ENCODE results near the gene PIEZO2. TPM values are rescaled to one million over a fixed set of nuclear protein-coding genes. Genes with fewer than 3 reads are reported as not detected.
A peak's percentile ranks its signal among the peaks of the same experiment; 100 is the strongest.

The PIEZO2 gene
- total RNA-seq, 1 experiment from 2014 or later = 5.5 TPM

- Histone ChIP-seq H3K36me3 (ENCODE audit: insufficient read depth, low read length, poor library complexity, severe bottlenecking) (no peaks in the 10 kb centered on the region), H3K27me3 (replicated peaks; ENCODE audit: insufficient read depth, low read depth, low read length, poor library complexity) (peaks cover 8% of the 10 kb centered on the region), H3K4me1 (ENCODE audit: insufficient read depth, low read length, poor library complexity, severe bottlenecking) (peaks cover 10% of the 10 kb centered on the region), H3K4me3 (ENCODE audit: low read depth, low read length, poor library complexity, severe bottlenecking) (no peak overlapping the region), H3K27ac (ENCODE audit: low read depth, low read length, poor library complexity, severe bottlenecking) (no peak overlapping the region), H3K9me3 (ENCODE audit: low read depth, low read length, poor library complexity, severe bottlenecking) (no peaks in the 10 kb centered on the region)
- no TSS peak for BruUV-seq (replicated peaks)
- TF ChIP-seq CTCF (conservative IDR thresholded peaks at IDR 0.05; ENCODE audit: low read depth, low read length) = no peak
- TF ChIP-seq EZH2 (IDR thresholded peaks at IDR 0.05; ENCODE audit: borderline replicate concordance, low read depth, low read length, poor library complexity, severe bottlenecking) = no peak
- ChIA-PET POLR2A (ENCODE audit: low non-redundant PET) (no interaction called here), CTCF (no interaction called here)
- peak; percentile 32 for DNase-seq (ENCODE audit: low spot score)
- intact Hi-C loops (cut with micrococcal nuclease; ENCODE audit: unreplicated experiment) = no loop called here
Observed at GRCh38 chr18:11179959-11180519, 30.7 kb upstream of the PIEZO2 start.

GRCh38 chr18:11178951-11179549 is 29.7 kb upstream of the PIEZO2 start:
- Histone ChIP-seq H3K27me3 (replicated peaks; ENCODE audit: insufficient read depth, low read depth, low read length, poor library complexity) (peaks cover 2% of the 10 kb centered on the region), H3K9me3 (ENCODE audit: low read depth, low read length, poor library complexity, severe bottlenecking) (no peaks in the 10 kb centered on the region), H3K4me1 (ENCODE audit: insufficient read depth, low read length, poor library complexity, severe bottlenecking) (peaks cover 12% of the 10 kb centered on the region), H3K27ac (ENCODE audit: low read depth, low read length, poor library complexity, severe bottlenecking) (no peak overlapping the region), H3K4me3 (ENCODE audit: low read depth, low read length, poor library complexity, severe bottlenecking) (no peak overlapping the region), H3K36me3 (ENCODE audit: insufficient read depth, low read length, poor library complexity, severe bottlenecking) (no peaks in the 10 kb centered on the region)
- BruUV-seq (replicated peaks) = no TSS peak
- no peak for TF ChIP-seq EZH2 (IDR thresholded peaks at IDR 0.05; ENCODE audit: borderline replicate concordance, low read depth, low read length, poor library complexity, severe bottlenecking)
- no peak for TF ChIP-seq CTCF (conservative IDR thresholded peaks at IDR 0.05; ENCODE audit: low read depth, low read length)
- POLR2A ChIA-PET (ENCODE audit: low non-redundant PET) = no interaction called here
- DNase-seq (ENCODE audit: low spot score) = no peak
- intact Hi-C loops (cut with micrococcal nuclease; ENCODE audit: unreplicated experiment) = no loop called here
- CTCF ChIA-PET = no interaction called here

- H3K4me1 ChIP-seq (ENCODE audit: insufficient read depth, low read length, poor library complexity, severe bottlenecking) = peaks cover 12% of the 10 kb centered on the region
- H3K36me3 ChIP-seq (ENCODE audit: insufficient read depth, low read length, poor library complexity, severe bottlenecking) = no peaks in the 10 kb centered on the region
- DNase-seq (ENCODE audit: low spot score) = no peak
- POLR2A ChIA-PET (ENCODE audit: low non-redundant PET) = no interaction called here
- no TSS peak for BruUV-seq (replicated peaks)
- intact Hi-C loops (cut with micrococcal nuclease; ENCODE audit: unreplicated experiment) = no loop called here
- no peak overlapping the region for H3K4me3 ChIP-seq (ENCODE audit: low read depth, low read length, poor library complexity, severe bottlenecking)
- no peak overlapping the region for H3K27ac ChIP-seq (ENCODE audit: low read depth, low read length, poor library complexity, severe bottlenecking)
- no peaks in the 10 kb centered on the region for H3K9me3 ChIP-seq (ENCODE audit: low read depth, low read length, poor library complexity, severe bottlenecking)
- H3K27me3 ChIP-seq (replicated peaks; ENCODE audit: insufficient read depth, low read depth, low read length, poor library complexity) = no peaks in the 10 kb centered on the region
- no peak for TF ChIP-seq CTCF (conservative IDR thresholded peaks at IDR 0.05; ENCODE audit: low read depth, low read length)
- no peak for TF ChIP-seq EZH2 (IDR thresholded peaks at IDR 0.05; ENCODE audit: borderline replicate concordance, low read depth, low read length, poor library complexity, severe bottlenecking)
- CTCF ChIA-PET = no interaction called here
Observed at GRCh38 chr18:11177382-11177781, 28.0 kb upstream of the PIEZO2 start.
